ENCODE results near the gene RHBDD1. TPM values are rescaled to one million over a fixed set of nuclear protein-coding genes. Genes with fewer than 3 reads are reported as not detected.

Gene RHBDD1
- total RNA-seq, 1 donor from 2014 or later, result 3.7 TPM

- DNase-seq (ENCODE audit: low spot score in 2 of 2), result no peak
- H3K27me3 ChIP-seq, result no peaks in the 10 kb centered on the region
- peak overlapping the region; percentile 70 to 75 for H3K4me3 ChIP-seq
- TF ChIP-seq CTCF (IDR thresholded peaks at IDR 0.05), result no peak
- H3K9me3 ChIP-seq, result no peaks in the 10 kb centered on the region
- intact Hi-C loops (cut with DNase I), result loop anchor here (5.0 kb wide), 3 partner anchors 52 to 352 kb away; no protein-coding TSS in a partner anchor
- H3K27ac ChIP-seq, result peak overlapping the region; percentile 79 to 95
- H3K4me1 ChIP-seq, result peaks cover 14 to 37% of the 10 kb centered on the region in 2 donors
- peaks cover 0 to 12% of the 10 kb centered on the region in 2 donors for H3K36me3 ChIP-seq
Measured at GRCh38 chr2:226794751-226795171, 41.1 kb upstream of the RHBDD1 start.

GRCh38 chr2:226795281-226796011 lies 40.4 kb upstream of the RHBDD1 start:
- H3K4me1 ChIP-seq, result peaks cover 14 to 35% of the 10 kb centered on the region in 2 donors
- H3K36me3 ChIP-seq, result peaks cover 0 to 12% of the 10 kb centered on the region in 2 donors
- DNase-seq (ENCODE audit: low spot score in 2 of 2), result no peak
- TF ChIP-seq CTCF (IDR thresholded peaks at IDR 0.05), result peak in 2 of 3 experiments; percentile 6 to 24
- H3K9me3 ChIP-seq, result no peaks in the 10 kb centered on the region
- no peaks in the 10 kb centered on the region for H3K27me3 ChIP-seq
- peak overlapping the region; percentile 70 to 75 for H3K4me3 ChIP-seq
- intact Hi-C loops (cut with DNase I), result loop anchor here (5.0 kb wide), 2 partner anchors 213 to 353 kb away; no protein-coding TSS in a partner anchor
- H3K27ac ChIP-seq, result peak overlapping the region; percentile 79 to 95

- intact Hi-C loops (cut with DNase I), result loop anchor here (5.0 kb wide), 2 partner anchors 214 to 354 kb away; no protein-coding TSS in a partner anchor
- TF ChIP-seq CTCF (IDR thresholded peaks at IDR 0.05), result no peak
- peak overlapping the region; percentile 70 to 75 for H3K4me3 ChIP-seq
- no peaks in the 10 kb centered on the region for H3K9me3 ChIP-seq
- peaks cover 14 to 34% of the 10 kb centered on the region in 2 donors for H3K4me1 ChIP-seq
- DNase-seq (ENCODE audit: low spot score in 2 of 2), result no peak
- peak overlapping the region; percentile 79 to 95 for H3K27ac ChIP-seq
- no peaks in the 10 kb centered on the region for H3K27me3 ChIP-seq
- H3K36me3 ChIP-seq, result peaks cover 0 to 12% of the 10 kb centered on the region in 2 donors
Measured at GRCh38 chr2:226796012-226796839, 39.6 kb upstream of the RHBDD1 start.

- peak in 2 of 3 experiments; percentile 8 to 34 for TF ChIP-seq CTCF (IDR thresholded peaks at IDR 0.05)
- Histone ChIP-seq H3K27ac (peak overlapping the region; percentile 79 to 95), H3K27me3 (no peaks in the 10 kb centered on the region), H3K4me3 (peak overlapping the region; percentile 70 to 75), H3K9me3 (no peaks in the 10 kb centered on the region), H3K36me3 (peaks cover 0 to 12% of the 10 kb centered on the region in 2 donors), H3K4me1 (peaks cover 14 to 38% of the 10 kb centered on the region in 2 donors)
- intact Hi-C loops (cut with DNase I), result loop anchor here (5.0 kb wide), 2 partner anchors 215 to 355 kb away; no protein-coding TSS in a partner anchor
- no peak for DNase-seq (ENCODE audit: low spot score in 2 of 2)
Measured at GRCh38 chr2:226796840-226797288, 39.0 kb upstream of the RHBDD1 start.

GRCh38 chr2:226797289-226797988 lies 38.4 kb upstream of the RHBDD1 start:
- Histone ChIP-seq H3K27me3 (no peaks in the 10 kb centered on the region), H3K4me1 (peaks cover 14 to 35% of the 10 kb centered on the region in 2 donors), H3K4me3 (peak overlapping the region; percentile 75 to 86), H3K36me3 (peaks cover 0 to 12% of the 10 kb centered on the region in 2 donors), H3K9me3 (no peaks in the 10 kb centered on the region), H3K27ac (peak overlapping the region; percentile 94 to 95)
- peak in 1 of 2 donors; percentile 68 for DNase-seq (ENCODE audit: low spot score in 2 of 2)
- intact Hi-C loops (cut with DNase I), result loop anchor here (5.0 kb wide), 2 partner anchors 215 to 355 kb away; no protein-coding TSS in a partner anchor
- TF ChIP-seq CTCF (IDR thresholded peaks at IDR 0.05), result no peak

Data from ascending aorta (tissue), 2 donors.